Nasal cavity respiratory epithelium epithelial cell of viscerocranial mucosa (primary cell): Measurements from ENCODE around the gene SYF2. TPM values are rescaled to one million over a fixed set of nuclear protein-coding genes. Genes with fewer than 3 reads are reported as not detected.

Experiments used
- total RNA-seq: library from RNA; depleted of rRNA; stranded (reverse); fragments of >200 nt; gene quantifications from 2 replicates; pipeline ENCODE4 v1.2.3, GENCODE V29; 2014

SYF2 gene
- total RNA-seq: 35.4 and 35.9 TPM in 2 replicates

DNA sequence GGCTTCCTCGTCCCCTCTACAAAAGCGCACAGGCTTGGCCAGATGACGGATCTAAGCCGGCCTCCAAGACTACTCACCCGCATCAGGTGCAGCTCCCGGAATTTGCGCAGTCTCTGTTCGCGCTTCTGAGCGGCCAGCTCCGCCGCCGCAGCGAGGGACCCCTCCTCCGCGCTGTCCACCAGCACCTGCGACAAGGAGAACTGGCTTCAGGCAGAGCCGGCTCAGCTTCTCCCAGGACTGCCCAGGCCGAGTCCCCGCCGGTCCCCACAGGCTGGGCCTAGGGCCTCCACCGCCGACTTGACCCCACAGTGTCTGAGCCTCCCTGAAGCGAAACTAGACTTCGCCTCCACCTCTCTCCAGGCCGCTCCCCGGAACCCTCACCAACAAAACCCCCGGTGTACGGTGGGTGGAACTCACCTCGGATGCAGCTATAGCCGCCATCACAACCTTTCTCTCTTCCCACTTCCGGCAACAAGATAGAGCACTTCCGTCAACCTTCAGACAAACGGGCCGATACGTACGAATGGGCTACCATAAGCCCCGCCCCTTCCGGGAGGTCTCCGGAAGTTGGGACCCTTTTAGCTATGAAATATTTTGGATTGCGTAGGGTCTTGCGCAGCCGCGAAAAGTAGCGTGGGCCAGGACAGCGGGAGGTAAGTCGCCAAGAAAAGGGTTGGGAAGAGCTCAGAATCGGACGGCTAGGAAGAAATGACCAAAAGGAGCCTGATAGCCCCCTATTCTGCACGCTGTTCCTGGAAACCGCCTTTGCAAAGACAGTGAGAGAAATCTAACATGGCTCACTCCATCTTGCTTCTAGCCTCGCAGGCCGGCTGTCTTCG, at the start of gene SYF2:
Gene SYF2 (minus strand): TSS at position 476 of the 839 bp plus-strand sequence. CDS start 35 bp downstream, at position 441.

DNA sequence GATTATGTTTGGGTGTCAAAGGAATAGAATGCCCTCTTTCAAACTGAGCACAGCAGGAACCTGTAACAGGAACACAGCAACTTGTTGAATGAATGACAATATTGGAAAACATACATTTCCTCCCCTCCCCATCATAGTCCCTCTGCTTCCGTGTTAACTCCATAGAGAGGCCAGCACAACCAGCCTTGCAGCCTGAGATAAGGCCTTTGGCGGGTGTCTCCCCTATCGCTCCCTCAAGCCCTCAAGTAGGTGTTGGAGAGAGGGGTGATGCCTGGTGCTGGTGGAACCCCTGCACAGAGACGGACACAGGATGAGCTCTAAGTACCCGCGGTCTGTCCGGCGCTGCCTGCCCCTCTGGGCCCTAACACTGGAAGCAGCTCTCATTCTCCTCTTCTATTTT, 39.9 kb upstream of the SYF2 start, which contains the start of gene RHD:
Gene RHD (plus strand): TSS at position 272 of the 400 bp plus-strand sequence. CDS start 39 bp downstream, at position 311.

DNA sequence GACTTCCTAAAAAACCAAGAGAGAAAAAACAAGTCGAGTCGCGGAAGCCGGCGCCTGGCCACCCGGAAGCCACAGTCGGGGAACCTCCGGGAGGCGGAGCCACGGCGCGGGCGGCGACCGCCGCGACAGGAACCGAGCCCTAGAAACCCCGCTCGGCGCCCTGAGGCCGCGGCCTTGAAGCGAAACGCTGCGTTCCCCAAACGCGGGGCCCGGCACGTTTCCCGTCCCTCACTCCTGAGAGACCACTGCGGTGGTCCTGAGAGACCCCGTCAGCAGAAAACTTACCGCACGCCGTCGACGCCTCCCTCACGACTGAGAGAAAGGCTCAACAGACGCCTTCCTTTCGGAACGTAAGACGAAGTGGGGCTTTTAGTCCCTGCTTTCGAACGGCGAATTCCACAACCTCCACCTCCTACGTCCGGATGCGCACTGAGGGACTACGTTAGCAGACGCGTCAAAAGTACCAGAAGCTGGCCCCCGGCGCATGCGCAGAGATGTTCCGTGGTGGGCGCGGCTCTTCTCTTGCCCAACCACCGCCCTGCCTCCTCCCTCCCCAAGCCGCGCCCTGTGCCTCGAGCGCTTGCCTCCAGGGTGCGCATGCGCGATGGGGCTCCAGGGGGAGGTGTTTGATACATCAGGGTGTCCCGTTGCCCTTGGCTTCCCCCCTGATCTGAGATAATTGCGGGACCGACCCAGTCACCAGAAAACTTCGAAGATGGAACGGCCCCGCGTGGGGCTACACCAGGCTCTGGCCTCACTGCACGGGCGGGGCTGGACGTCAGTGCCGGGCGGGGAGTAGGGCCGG, 14.9 kb upstream of the SYF2 start, which contains the start of gene RSRP1:
Gene RSRP1 (minus strand): TSS at position 431 of the 805 bp plus-strand sequence. CDS start 491 bp downstream, outside the sequence.

Other genes with a start within 250 kb of the SYF2 start
- gene RSRP1, start 15.0 kb upstream of the SYF2 start, total RNA-seq: 65.6 and 88.9 TPM in 2 replicates
- not detected in 2 replicates for gene RHD, start 40.0 kb upstream of the SYF2 start, total RNA-seq
- gene TMEM50A, start 105.8 kb upstream of the SYF2 start, total RNA-seq: 90.3 and 122 TPM in 2 replicates
- gene RHCE, start 188.3 kb upstream of the SYF2 start, total RNA-seq: 0.43 and 1.7 TPM in 2 replicates
- 16.4 and 20.8 TPM in 2 replicates for gene MACO1, start 198.4 kb upstream of the SYF2 start, total RNA-seq